ENCODE data around the gene DNM1. TPM values are rescaled to one million over a fixed set of nuclear protein-coding genes. Genes with fewer than 3 reads are reported as not detected.

DNM1 gene
- total and polyA plus RNA-seq, 2 donors (not counting 3 experiments of a cell fraction or from before 2014, with no cell fraction given): 0.59 to 2.9 TPM

DNA sequence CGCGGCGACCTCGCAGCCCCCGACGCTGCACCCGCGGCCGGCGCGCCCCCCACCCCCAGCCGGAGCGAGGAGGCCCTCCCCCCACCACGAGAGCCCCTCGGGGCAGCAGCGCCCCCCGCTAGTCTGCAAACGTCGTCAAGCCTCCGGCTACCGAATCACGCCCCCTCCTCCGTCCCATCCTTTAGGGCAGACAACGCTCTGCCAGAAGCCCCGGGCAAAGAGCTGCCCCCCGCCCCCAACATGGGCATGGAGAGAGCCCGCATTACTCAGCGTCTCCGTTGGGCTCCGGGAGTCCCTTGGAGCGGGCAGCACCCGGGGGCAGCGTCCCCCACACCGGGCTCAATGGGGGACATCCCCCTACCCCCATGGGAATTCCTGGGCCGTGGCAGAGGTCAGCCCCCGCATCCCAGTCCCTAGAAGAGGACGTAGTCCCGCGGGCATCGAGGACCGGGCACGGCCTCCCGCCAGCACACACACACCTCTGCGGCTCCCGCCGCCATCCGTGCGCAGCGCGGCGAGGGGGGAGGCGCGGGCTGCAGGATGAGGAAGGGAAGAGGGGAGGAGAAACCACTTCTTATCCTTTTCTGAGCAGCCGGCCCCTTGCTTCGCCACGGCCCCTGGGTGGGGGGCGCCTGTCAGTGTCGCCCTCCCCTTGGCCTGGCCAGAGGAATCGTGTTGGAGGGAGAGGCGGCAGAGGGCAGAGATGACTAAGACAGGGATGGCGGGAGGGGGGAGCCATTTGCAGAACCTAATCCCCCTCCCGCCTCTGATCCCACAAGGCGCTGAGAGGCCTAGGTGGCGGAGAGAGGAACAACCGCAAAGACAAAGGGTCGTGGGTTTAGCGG is 750 bp downstream of the DNM1 start:
- H3K9me3 ChIP-seq (replicated peaks; ENCODE audit: control insufficient read depth, insufficient read depth, low read length): no peaks in the 10 kb centered on the region
- peaks cover 9 to 10% of the 10 kb centered on the region in 2 experiments for H3K27me3 ChIP-seq (ENCODE audit: control insufficient read depth in 2 of 2, insufficient read depth in 2 of 2, low read length in 2 of 2)
- intact Hi-C loops (cut with micrococcal nuclease): loop anchor here (1.0 to 2.0 kb wide), 3 partner anchors 11 to 47 kb away; no protein-coding TSS in a partner anchor
- no peak overlapping the region for H3K9ac ChIP-seq (replicated peaks; ENCODE audit: extremely low read depth, insufficient read depth, low read length)
- H2AFZ ChIP-seq (ENCODE audit: low read depth, low read length): peak overlapping the region; percentile 94
- TF ChIP-seq CTCF (IDR thresholded peaks at IDR 0.05; ENCODE audit: extremely low read depth in 1 of 2, insufficient read depth in 1 of 2, low read depth in 1 of 2, low read length in 2 of 2) (no peak), MYC (IDR thresholded peaks at IDR 0.05; ENCODE audit: low read depth, low read length) (no peak), EZH2 (IDR thresholded peaks at IDR 0.05; ENCODE audit: borderline replicate concordance, low read depth, low read length, severe bottlenecking) (peak; percentile 64), POLR2AphosphoS5 (IDR thresholded peaks at IDR 0.05; ENCODE audit: insufficient read depth, low read depth, low read length) (no peak), FOS (IDR thresholded peaks at IDR 0.05; ENCODE audit: borderline replicate concordance, insufficient read depth, low read length) (no peak), JUN (IDR thresholded peaks at IDR 0.05; ENCODE audit: borderline replicate concordance, insufficient read depth, insufficient read length, low read depth) (no peak)
- TF ChIP-seq, protein P1, sequence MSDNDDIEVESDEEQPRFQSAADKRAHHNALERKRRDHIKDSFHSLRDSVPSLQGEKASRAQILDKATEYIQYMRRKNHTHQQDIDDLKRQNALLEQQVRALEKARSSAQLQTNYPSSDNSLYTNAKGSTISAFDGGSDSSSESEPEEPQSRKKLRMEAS (IDR thresholded peaks at IDR 0.05; ENCODE audit: insufficient read depth, insufficient read length): no peak
- peak overlapping the region; percentile 24 to 39 (median 28) for H3K4me3 ChIP-seq (replicated peaks in 1 of 3; ENCODE audit: insufficient read depth in 1 of 3, low read depth in 1 of 3, low read length in 3 of 3)
- H3K79me2 ChIP-seq (ENCODE audit: control insufficient read depth, insufficient read depth, low read length): no peaks in the 10 kb centered on the region
- peaks cover 10% of the 10 kb centered on the region for H3K4me1 ChIP-seq (ENCODE audit: control insufficient read depth, extremely low read depth, insufficient read depth, low read length)
- dilution Hi-C loops (cut with MboI; ENCODE audit: extremely low pct_ligation_motif_present, low sequenced_read_pairs): no loop called here
- no peaks in the 10 kb centered on the region for H3K9me1 ChIP-seq (replicated peaks; ENCODE audit: control insufficient read depth, extremely low read depth, insufficient read depth, low read length)
- no peaks in the 10 kb centered on the region for H4K20me1 ChIP-seq (replicated peaks; ENCODE audit: control insufficient read depth, extremely low read depth, insufficient read depth, low read length)
- ChIA-PET POLR2A (no interaction called here), CTCF (interaction anchor here (1.0 to 1.3 kb wide), 7 partner anchors 8 to 51 kb away, joined by 3 to 14 read pairs (median 5); no protein-coding TSS in a partner anchor)
- DNase-seq (ENCODE audit: low read depth, low spot score) (peak; percentile 21), FAIRE-seq (no peak)
- H3K27ac ChIP-seq (ENCODE audit: insufficient read depth, low read depth, low read length): no peak overlapping the region
- no peaks in the 10 kb centered on the region for H3K36me3 ChIP-seq (ENCODE audit: control insufficient read depth in 2 of 2, extremely low read depth in 1 of 2, insufficient read depth in 2 of 2, low read length in 2 of 2)
- H3K4me2 ChIP-seq (ENCODE audit: insufficient read depth, low read length): peak overlapping the region; percentile 69
- no TSS peak for BruUV-seq (replicated peaks)
